HepG2 (cell line): ENCODE measurements around the gene ENG. TPM values are rescaled to one million over a fixed set of nuclear protein-coding genes. Genes with fewer than 3 reads are reported as not detected.

Source experiments
- ARHGAP35 ChIP-seq: sonication (generic); formaldehyde crosslinking; IDR thresholded peaks from 2 replicates; pipeline ENCODE4 v1.9.0; 2022; ENCODE audit warnings: mild to moderate bottlenecking, inconsistent platforms, moderate library complexity, missing genetic modification reagents, borderline replicate concordance
- CC2D1A ChIP-seq: sonication (generic); formaldehyde crosslinking; IDR thresholded peaks from 2 replicates; pipeline ENCODE4 v1.8.1; 2023; ENCODE audit warnings: mild to moderate bottlenecking, missing genetic modification reagents
- GTF3A ChIP-seq: sonication (generic); formaldehyde crosslinking; conservative IDR thresholded peaks from 2 replicates; pipeline ENCODE4 v1.4.0; 2020; ENCODE audit warnings: mild to moderate bottlenecking, missing genetic modification reagents
- GZF1 ChIP-seq: sonication (generic); formaldehyde crosslinking; IDR thresholded peaks from 2 replicates; pipeline ENCODE4 v1.5.1; 2020; ENCODE audit warnings: mild to moderate bottlenecking, missing genetic modification reagents
- HHEX ChIP-seq: IDR thresholded peaks from 2 replicates; pipeline ENCODE4 v1.6.1; 2016; ENCODE audit warnings: control low read depth
- KAT8 ChIP-seq: IDR thresholded peaks from 2 replicates; pipeline ENCODE4 v1.6.1; 2016; ENCODE audit warnings: missing genetic modification reagents, missing compliant biosample characterization
- MAFK ChIP-seq, 2 experiments: IDR thresholded peaks in 1 of 2; conservative IDR thresholded peaks in 1 of 2; 2 replicates each; pipeline ENCODE4 v1.6.1; 2011; ENCODE audit warnings: improper control_type of control experiment in 2 of 2, low read length in 2 of 2
- MTA1 ChIP-seq: sonication (generic); formaldehyde crosslinking; IDR thresholded peaks from 2 replicates; pipeline ENCODE4 v1.4.0; 2020; ENCODE audit warnings: missing genetic modification reagents, mild to moderate bottlenecking, borderline replicate concordance
- NFE2 ChIP-seq: sonication (generic); formaldehyde crosslinking; IDR thresholded peaks from 2 replicates; pipeline ENCODE4 v1.4.0; 2020; ENCODE audit warnings: missing genetic modification reagents
- NR3C1 ChIP-seq: sonication (generic); formaldehyde crosslinking; IDR thresholded peaks from 2 replicates; pipeline ENCODE4 v1.4.0; 2020; ENCODE audit warnings: missing genetic modification reagents
- RORA ChIP-seq: sonication (generic); formaldehyde crosslinking; IDR thresholded peaks from 2 replicates; pipeline ENCODE4 v1.5.0; 2020; ENCODE audit warnings: mild to moderate bottlenecking, missing genetic modification reagents, moderate library complexity
- SP2 ChIP-seq: sonication (generic); formaldehyde crosslinking; IDR thresholded peaks from 2 replicates; pipeline ENCODE4 v1.5.1; 2020; ENCODE audit warnings: mild to moderate bottlenecking, missing genetic modification reagents
- TAF1 ChIP-seq: sonication (generic); formaldehyde crosslinking; IDR thresholded peaks from 2 replicates; pipeline ENCODE4 v1.4.0; 2020; ENCODE audit warnings: missing genetic modification reagents
- ZMYM4 ChIP-seq: sonication (generic); formaldehyde crosslinking; IDR thresholded peaks from 2 replicates; pipeline ENCODE4 v1.8.1; 2023; ENCODE audit warnings: mild to moderate bottlenecking, missing genetic modification reagents
- ZNF296 ChIP-seq: sonication (generic); formaldehyde crosslinking; conservative IDR thresholded peaks from 2 replicates; pipeline ENCODE4 v1.5.0; 2020; ENCODE audit warnings: mild to moderate bottlenecking, missing genetic modification reagents
- ZNF496 ChIP-seq: sonication (generic); formaldehyde crosslinking; IDR thresholded peaks from 2 replicates; pipeline ENCODE4 v1.8.1; 2023; ENCODE audit warnings: mild to moderate bottlenecking, moderate library complexity, missing genetic modification reagents; ENCODE audit not compliant: insufficient replicate concordance
- ZNF589 ChIP-seq: sonication (generic); formaldehyde crosslinking; conservative IDR thresholded peaks from 2 replicates; pipeline ENCODE4 v1.8.0; 2022; ENCODE audit warnings: mild to moderate bottlenecking, moderate library complexity, missing genetic modification reagents
- polyA plus RNA-seq, 8 experiments: library from polyadenylated mRNA; depleted of rRNA in 3 of 8; stranded (reverse) in 7 of 8; unstranded in 1 of 8; fragments of >200 nt; fragmentation: Illumina TruSeq in 4 of 8; extraction: Trizol in 4 of 8; gene quantifications; 2 replicates each; pipeline versions ENCODE4 v1.2.1 to v1.2.3, GENCODE V29; 2011 to 2016; ENCODE audit warnings: low read depth in 4 of 8, missing spikeins in 1 of 8, mixed read lengths in 1 of 8; ENCODE audit not compliant: insufficient read depth in 1 of 8
- total RNA-seq, 5 experiments: library from RNA; depleted of rRNA; stranded (reverse); fragments of >200 nt; fragmentation: Illumina TruSeq; extraction: Trizol; gene quantifications; 2 replicates each; pipeline ENCODE4 v1.2.3, GENCODE V29; 2016; ENCODE audit warnings: low read depth in 1 of 5
- TF ChIP-seq, protein P1 (sequence below): sonication (generic); formaldehyde crosslinking; IDR thresholded peaks from 2 replicates; pipeline ENCODE4 v1.4.0; 2020; ENCODE audit warnings: missing genetic modification reagents
- TF ChIP-seq, protein P2 (sequence below), 2 experiments: fragments of 450-650 bp in 1 of 2; sonication (generic) in 1 of 2; formaldehyde crosslinking; IDR thresholded peaks; 2 replicates each; pipeline versions ENCODE4 v1.5.0 to v1.8.0; 2020 to 2022; ENCODE audit warnings: mild to moderate bottlenecking in 1 of 2, missing genetic modification reagents in 1 of 2
- TF ChIP-seq, protein P3 (sequence below): sonication (generic); formaldehyde crosslinking; IDR thresholded peaks from 2 replicates; pipeline ENCODE4 v1.5.0; 2020; ENCODE audit warnings: mild to moderate bottlenecking, missing genetic modification reagents, borderline replicate concordance

ENG gene
- total and polyA plus RNA-seq, 2 of the 13 experiments (the other 11 are each of a cell fraction or from before 2014, with no cell fraction given) = 0.02 to 1.1 TPM

DNA sequence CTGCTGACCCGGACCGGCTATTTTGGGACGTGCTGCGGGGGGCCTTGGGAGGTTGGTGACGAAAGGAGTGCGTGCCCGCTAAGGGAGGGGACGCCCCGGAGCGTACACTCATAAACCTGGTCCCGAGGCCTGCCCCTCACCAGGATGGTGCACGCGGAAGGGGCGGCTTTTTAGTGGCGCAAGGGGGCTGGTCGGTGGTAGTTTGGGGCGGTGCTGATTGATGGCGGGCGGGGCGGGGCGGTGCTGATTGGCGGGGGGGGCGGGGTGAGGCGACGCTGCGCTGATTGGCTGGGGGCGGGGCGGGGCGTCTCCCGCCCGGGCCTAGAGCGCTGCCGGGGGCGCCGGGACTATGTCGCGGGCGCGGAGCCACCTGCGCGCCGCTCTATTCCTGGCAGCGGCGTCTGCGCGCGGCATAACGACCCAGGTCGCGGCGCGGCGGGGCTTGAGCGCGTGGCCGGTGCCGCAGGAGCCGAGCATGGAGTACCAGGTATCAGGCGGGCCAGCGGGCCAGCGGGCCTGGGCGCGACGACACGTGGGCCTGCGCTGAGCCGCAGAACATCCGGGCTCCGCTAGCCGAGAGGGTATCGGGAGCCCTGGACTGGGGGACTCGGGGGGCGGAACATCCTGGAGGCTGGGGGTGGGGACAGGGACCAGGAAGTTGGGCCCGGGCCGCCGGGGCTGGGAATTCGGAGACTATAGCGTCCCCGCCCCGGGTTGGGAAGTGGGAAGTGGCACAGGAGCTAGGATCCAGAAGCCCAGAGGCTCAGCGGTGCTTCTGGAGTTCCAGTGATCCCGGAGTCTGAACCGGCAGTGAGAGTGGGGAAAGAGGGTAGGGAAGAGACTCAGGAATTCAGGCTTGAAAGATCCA, 51.6 kb downstream of the ENG start, which contains the start of gene FPGS (continued):
- TF ChIP-seq GTF3A (CRISPR knock-in tag) (no peak; the same call in 1 of the 2 replicates), RORA (CRISPR knock-in tag) (no peak), MAFK (conservative IDR thresholded peaks at IDR 0.05 in 1 of 2, IDR thresholded peaks at IDR 0.05 in 1 of 2; ENCODE audit: low read length in 2 of 2) (no peak), ZNF296 (CRISPR knock-in tag) (no peak), MTA1 (CRISPR knock-in tag) (no peak), NFE2 (no peak), SP2 (CRISPR knock-in tag) (peak; percentile 56; the same call in 1 of the 2 replicates), ZMYM4 (CRISPR knock-in tag) (no peak; the same call in 1 of the 2 replicates), CC2D1A (no peak), TAF1 (CRISPR knock-in tag) (peak; percentile 67), KAT8 (CRISPR knock-in tag) (peak; percentile 57; the same call in 1 of the 2 replicates), ZNF589 (CRISPR knock-in tag) (no peak), HHEX (no peak), ARHGAP35 (CRISPR knock-in tag) (peak; percentile 76), ZNF496 (CRISPR knock-in tag) (no peak), NR3C1 (no peak), GZF1 (CRISPR knock-in tag) (no peak)
- TF ChIP-seq, protein P1, sequence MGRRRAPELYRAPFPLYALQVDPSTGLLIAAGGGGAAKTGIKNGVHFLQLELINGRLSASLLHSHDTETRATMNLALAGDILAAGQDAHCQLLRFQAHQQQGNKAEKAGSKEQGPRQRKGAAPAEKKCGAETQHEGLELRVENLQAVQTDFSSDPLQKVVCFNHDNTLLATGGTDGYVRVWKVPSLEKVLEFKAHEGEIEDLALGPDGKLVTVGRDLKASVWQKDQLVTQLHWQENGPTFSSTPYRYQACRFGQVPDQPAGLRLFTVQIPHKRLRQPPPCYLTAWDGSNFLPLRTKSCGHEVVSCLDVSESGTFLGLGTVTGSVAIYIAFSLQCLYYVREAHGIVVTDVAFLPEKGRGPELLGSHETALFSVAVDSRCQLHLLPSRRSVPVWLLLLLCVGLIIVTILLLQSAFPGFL (CRISPR knock-in tag) = no peak
- TF ChIP-seq, protein P2, sequence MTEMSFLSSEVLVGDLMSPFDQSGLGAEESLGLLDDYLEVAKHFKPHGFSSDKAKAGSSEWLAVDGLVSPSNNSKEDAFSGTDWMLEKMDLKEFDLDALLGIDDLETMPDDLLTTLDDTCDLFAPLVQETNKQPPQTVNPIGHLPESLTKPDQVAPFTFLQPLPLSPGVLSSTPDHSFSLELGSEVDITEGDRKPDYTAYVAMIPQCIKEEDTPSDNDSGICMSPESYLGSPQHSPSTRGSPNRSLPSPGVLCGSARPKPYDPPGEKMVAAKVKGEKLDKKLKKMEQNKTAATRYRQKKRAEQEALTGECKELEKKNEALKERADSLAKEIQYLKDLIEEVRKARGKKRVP (CRISPR knock-in tag; IDR thresholded peaks at IDR 0.05) = peak in 1 of 2 experiments; percentile 39; a peak in 1 of 4 replicates
- TF ChIP-seq, protein P3, sequence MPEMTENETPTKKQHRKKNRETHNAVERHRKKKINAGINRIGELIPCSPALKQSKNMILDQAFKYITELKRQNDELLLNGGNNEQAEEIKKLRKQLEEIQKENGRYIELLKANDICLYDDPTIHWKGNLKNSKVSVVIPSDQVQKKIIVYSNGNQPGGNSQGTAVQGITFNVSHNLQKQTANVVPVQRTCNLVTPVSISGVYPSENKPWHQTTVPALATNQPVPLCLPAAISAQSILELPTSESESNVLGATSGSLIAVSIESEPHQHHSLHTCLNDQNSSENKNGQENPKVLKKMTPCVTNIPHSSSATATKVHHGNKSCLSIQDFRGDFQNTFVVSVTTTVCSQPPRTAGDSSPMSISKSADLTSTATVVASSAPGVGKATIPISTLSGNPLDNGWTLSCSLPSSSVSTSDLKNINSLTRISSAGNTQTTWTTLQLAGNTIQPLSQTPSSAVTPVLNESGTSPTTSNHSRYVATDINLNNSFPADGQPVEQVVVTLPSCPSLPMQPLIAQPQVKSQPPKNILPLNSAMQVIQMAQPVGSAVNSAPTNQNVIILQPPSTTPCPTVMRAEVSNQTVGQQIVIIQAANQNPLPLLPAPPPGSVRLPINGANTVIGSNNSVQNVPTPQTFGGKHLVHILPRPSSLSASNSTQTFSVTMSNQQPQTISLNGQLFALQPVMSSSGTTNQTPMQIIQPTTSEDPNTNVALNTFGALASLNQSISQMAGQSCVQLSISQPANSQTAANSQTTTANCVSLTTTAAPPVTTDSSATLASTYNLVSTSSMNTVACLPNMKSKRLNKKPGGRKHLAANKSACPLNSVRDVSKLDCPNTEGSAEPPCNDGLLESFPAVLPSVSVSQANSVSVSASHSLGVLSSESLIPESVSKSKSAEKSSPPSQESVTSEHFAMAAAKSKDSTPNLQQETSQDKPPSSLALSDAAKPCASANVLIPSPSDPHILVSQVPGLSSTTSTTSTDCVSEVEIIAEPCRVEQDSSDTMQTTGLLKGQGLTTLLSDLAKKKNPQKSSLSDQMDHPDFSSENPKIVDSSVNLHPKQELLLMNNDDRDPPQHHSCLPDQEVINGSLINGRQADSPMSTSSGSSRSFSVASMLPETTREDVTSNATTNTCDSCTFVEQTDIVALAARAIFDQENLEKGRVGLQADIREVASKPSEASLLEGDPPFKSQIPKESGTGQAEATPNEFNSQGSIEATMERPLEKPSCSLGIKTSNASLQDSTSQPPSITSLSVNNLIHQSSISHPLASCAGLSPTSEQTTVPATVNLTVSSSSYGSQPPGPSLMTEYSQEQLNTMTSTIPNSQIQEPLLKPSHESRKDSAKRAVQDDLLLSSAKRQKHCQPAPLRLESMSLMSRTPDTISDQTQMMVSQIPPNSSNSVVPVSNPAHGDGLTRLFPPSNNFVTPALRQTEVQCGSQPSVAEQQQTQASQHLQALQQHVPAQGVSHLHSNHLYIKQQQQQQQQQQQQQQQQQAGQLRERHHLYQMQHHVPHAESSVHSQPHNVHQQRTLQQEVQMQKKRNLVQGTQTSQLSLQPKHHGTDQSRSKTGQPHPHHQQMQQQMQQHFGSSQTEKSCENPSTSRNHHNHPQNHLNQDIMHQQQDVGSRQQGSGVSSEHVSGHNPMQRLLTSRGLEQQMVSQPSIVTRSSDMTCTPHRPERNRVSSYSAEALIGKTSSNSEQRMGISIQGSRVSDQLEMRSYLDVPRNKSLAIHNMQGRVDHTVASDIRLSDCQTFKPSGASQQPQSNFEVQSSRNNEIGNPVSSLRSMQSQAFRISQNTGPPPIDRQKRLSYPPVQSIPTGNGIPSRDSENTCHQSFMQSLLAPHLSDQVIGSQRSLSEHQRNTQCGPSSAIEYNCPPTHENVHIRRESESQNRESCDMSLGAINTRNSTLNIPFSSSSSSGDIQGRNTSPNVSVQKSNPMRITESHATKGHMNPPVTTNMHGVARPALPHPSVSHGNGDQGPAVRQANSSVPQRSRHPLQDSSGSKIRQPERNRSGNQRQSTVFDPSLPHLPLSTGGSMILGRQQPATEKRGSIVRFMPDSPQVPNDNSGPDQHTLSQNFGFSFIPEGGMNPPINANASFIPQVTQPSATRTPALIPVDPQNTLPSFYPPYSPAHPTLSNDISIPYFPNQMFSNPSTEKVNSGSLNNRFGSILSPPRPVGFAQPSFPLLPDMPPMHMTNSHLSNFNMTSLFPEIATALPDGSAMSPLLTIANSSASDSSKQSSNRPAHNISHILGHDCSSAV (CRISPR knock-in tag) = no peak
